Left ventricle myocardium inferior (tissue), 1 donor: ENCODE data around the gene MTG2. TPM values are rescaled to one million over a fixed set of nuclear protein-coding genes. Genes with fewer than 3 reads are reported as not detected.

Source experiments
- DNase-seq: peaks from one replicate; pipeline ENCODE4 v3.0.0-alpha.2; 2020
- H3K27ac ChIP-seq: fragments of 200-600 bp; replicated peaks from 2 replicates; pipeline ENCODE4 v1.8.0; 2021
- H3K27me3 ChIP-seq: fragments of 200-600 bp; 2 replicates; pipeline ENCODE4 v1.8.0; 2021; ENCODE audit warnings: low read depth
- H3K36me3 ChIP-seq: fragments of 200-600 bp; 2 replicates; pipeline ENCODE4 v1.8.0; 2021
- H3K4me1 ChIP-seq: fragments of 200-600 bp; 2 replicates; pipeline ENCODE4 v1.8.0; 2021
- H3K4me3 ChIP-seq: fragments of 200-600 bp; 2 replicates; pipeline ENCODE4 v1.8.0; 2021; ENCODE audit warnings: mild to moderate bottlenecking, moderate library complexity
- H3K9me3 ChIP-seq: fragments of 200-600 bp; replicated peaks from 2 replicates; pipeline ENCODE4 v1.8.0; 2021
- intact Hi-C: fragments of 100-400 bp; cut with micrococcal nuclease; formaldehyde crosslinking; loops from one replicate; pipeline ENCODE4 v1.11.0; 2022
- total RNA-seq: library from RNA; stranded (reverse); fragmentation: NEBNext Ultra II Directional; extraction: Animal tissue kit (Norgen Biotek cat#: 25700); gene quantifications from one replicate; pipeline ENCODE4 v1.2.1, GENCODE V29; 2021
- TF ChIP-seq, protein P1 (sequence below): fragments of 200-600 bp; IDR thresholded peaks from 2 replicates; pipeline ENCODE4 v1.8.0; 2021; ENCODE audit warnings: antibody characterized with exemption, mild to moderate bottlenecking, borderline replicate concordance
- donor health status: DM: no; HTN: yes; CAD: no; lungs with severe emphysema.

MTG2 gene
- total RNA-seq, 1 donor from 2014 or later, result 25.9 TPM

- Histone ChIP-seq H3K27me3 (no peaks in the 10 kb centered on the region), H3K9me3 (no peaks in the 10 kb centered on the region), H3K4me1 (no peaks in the 10 kb centered on the region), H3K27ac (no peak overlapping the region), H3K36me3 (peaks cover 40% of the 10 kb centered on the region), H3K4me3 (no peak overlapping the region)
- TF ChIP-seq, protein P1, sequence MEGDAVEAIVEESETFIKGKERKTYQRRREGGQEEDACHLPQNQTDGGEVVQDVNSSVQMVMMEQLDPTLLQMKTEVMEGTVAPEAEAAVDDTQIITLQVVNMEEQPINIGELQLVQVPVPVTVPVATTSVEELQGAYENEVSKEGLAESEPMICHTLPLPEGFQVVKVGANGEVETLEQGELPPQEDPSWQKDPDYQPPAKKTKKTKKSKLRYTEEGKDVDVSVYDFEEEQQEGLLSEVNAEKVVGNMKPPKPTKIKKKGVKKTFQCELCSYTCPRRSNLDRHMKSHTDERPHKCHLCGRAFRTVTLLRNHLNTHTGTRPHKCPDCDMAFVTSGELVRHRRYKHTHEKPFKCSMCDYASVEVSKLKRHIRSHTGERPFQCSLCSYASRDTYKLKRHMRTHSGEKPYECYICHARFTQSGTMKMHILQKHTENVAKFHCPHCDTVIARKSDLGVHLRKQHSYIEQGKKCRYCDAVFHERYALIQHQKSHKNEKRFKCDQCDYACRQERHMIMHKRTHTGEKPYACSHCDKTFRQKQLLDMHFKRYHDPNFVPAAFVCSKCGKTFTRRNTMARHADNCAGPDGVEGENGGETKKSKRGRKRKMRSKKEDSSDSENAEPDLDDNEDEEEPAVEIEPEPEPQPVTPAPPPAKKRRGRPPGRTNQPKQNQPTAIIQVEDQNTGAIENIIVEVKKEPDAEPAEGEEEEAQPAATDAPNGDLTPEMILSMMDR, result no peak
- intact Hi-C loops, result no loop called here
- DNase-seq, result no peak
Measured at GRCh38 chr20:62174021-62174804, 8.6 kb upstream of the MTG2 start.

GRCh38 chr20:62174870-62175624 is 7.8 kb upstream of the MTG2 start:
- DNase-seq, result no peak
- Histone ChIP-seq H3K4me3 (no peak overlapping the region), H3K27me3 (no peaks in the 10 kb centered on the region), H3K4me1 (no peaks in the 10 kb centered on the region), H3K27ac (no peak overlapping the region), H3K9me3 (no peaks in the 10 kb centered on the region), H3K36me3 (peaks cover 48% of the 10 kb centered on the region)
- intact Hi-C loops, result no loop called here
- TF ChIP-seq, protein P1, result no peak

DNA sequence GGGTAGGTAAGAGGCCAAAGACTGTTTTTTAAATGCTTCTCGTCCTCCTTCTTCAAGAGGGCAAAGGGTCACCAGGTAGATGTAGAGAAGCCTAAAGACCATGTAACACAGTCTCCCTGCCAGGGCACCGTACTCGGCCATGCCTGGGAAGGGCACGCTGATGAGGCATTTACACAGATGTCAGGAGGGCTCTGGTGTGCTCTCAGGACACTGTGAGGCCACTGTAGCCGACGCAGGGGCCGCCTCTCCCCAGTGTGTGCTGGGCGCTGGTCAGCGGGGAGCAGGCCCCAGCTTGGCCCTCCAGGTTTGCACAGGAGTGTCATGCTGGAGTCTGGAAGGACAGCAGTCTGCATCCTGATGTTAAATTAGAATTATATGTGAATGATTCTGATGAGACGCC is 7.1 kb upstream of the MTG2 start:
- H3K36me3 ChIP-seq, result peaks cover 54% of the 10 kb centered on the region
- intact Hi-C loops, result no loop called here
- DNase-seq, result no peak
- H3K27ac ChIP-seq, result no peak overlapping the region
- no peak overlapping the region for H3K4me3 ChIP-seq
- H3K27me3 ChIP-seq, result no peaks in the 10 kb centered on the region
- H3K9me3 ChIP-seq, result no peaks in the 10 kb centered on the region
- H3K4me1 ChIP-seq, result no peaks in the 10 kb centered on the region
- TF ChIP-seq, protein P1, result no peak

GRCh38 chr20:62176866-62177265 is 6.0 kb upstream of the MTG2 start:
- peaks cover 4% of the 10 kb centered on the region for H3K4me1 ChIP-seq
- no peak for DNase-seq
- H3K9me3 ChIP-seq, result no peaks in the 10 kb centered on the region
- no peaks in the 10 kb centered on the region for H3K27me3 ChIP-seq
- no peak overlapping the region for H3K4me3 ChIP-seq
- peaks cover 61% of the 10 kb centered on the region for H3K36me3 ChIP-seq
- intact Hi-C loops, result no loop called here
- H3K27ac ChIP-seq, result no peak overlapping the region
- TF ChIP-seq, protein P1, result no peak

DNA sequence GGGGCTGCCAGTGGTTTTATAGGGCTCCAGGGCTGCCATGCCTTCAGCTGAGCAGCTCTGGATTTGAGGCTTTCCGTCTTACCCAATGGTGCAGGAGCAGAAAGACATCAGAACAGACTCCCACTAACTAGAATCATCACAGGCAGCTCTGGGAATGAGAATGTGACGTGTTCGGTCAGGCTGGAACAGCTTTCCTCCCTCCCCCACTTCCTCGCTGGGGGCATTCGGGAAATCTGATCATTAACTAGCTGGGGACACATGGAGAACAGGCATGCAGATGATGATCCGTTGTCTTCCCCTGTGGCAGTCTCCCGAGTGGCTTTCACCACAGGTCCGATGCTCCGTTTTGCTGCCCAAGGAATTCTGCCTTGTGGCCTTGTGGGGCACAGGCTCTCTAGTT is 5.5 kb upstream of the MTG2 start:
- TF ChIP-seq, protein P1, result no peak
- Histone ChIP-seq H3K9me3 (no peaks in the 10 kb centered on the region), H3K36me3 (peaks cover 61% of the 10 kb centered on the region), H3K4me3 (no peak overlapping the region), H3K27me3 (no peaks in the 10 kb centered on the region), H3K27ac (no peak overlapping the region), H3K4me1 (peaks cover 8% of the 10 kb centered on the region)
- intact Hi-C loops, result no loop called here
- DNase-seq, result no peak
